ENCODE results near the gene GPBAR1.
"Not testable (repeated sequence)": the region's sequence is repeated elsewhere in the genome, so short reads cannot be mapped to it uniquely, and the experiment has no call there.

The GPBAR1 gene

GRCh38 chr2:218306184-218306920 is 45.5 kb downstream of the GPBAR1 start:
- Mint-ChIP-seq H3K27me3 (ENCODE audit: low read depth) (no peaks in the 10 kb centered on the region), H3K9me3 (no peaks in the 10 kb centered on the region), H3K36me3 (ENCODE audit: low read depth) (no peaks in the 10 kb centered on the region), H3K4me1 (peaks cover 6% of the 10 kb centered on the region), H3K27ac (peak overlapping the region in 1 of 3 experiments; percentile 67), H3K4me3 (no peak overlapping the region)
- TF ChIP-seq, protein P1, sequence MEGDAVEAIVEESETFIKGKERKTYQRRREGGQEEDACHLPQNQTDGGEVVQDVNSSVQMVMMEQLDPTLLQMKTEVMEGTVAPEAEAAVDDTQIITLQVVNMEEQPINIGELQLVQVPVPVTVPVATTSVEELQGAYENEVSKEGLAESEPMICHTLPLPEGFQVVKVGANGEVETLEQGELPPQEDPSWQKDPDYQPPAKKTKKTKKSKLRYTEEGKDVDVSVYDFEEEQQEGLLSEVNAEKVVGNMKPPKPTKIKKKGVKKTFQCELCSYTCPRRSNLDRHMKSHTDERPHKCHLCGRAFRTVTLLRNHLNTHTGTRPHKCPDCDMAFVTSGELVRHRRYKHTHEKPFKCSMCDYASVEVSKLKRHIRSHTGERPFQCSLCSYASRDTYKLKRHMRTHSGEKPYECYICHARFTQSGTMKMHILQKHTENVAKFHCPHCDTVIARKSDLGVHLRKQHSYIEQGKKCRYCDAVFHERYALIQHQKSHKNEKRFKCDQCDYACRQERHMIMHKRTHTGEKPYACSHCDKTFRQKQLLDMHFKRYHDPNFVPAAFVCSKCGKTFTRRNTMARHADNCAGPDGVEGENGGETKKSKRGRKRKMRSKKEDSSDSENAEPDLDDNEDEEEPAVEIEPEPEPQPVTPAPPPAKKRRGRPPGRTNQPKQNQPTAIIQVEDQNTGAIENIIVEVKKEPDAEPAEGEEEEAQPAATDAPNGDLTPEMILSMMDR (IDR thresholded peaks at IDR 0.05; ENCODE audit: unreplicated experiment in 3 of 3) = no peak

DNA sequence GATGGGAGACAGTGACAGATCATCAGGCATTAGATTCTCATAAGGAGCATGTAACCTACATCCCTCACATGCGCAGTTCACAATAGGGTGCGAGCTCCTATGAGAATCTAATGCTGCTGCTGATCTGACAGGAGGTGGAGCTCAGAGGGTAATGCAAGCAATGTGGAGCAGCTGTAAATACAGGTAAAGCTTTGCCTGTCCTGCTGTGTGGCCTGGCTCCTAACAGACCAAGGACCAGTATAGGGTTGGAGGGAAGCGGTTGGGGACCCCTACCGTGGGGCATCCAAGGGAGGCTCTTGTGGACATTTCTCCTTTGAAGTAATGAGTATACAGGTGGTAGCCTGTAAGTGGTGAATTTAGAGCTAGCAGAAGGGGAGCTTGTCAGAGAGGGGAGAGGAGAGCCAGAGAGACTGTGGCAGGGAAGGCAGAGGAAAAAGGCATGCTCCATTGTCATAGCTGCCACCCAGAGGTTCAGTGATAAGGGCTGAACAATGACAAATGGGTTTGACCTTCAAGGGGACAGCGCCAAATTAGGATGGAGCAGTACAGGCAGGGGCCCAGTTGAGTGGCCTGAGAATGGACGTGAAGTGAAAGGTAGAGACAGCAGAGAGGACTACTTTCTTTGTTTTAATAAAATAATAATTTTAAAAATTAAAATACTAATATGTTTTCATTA is 46.7 kb downstream of the GPBAR1 start:
- Mint-ChIP-seq H3K4me1 (peaks cover 17% of the 10 kb centered on the region), H3K4me3 (no peak overlapping the region), H3K36me3 (ENCODE audit: low read depth) (no peaks in the 10 kb centered on the region), H3K27ac (no peak overlapping the region), H3K27me3 (ENCODE audit: low read depth) (no peaks in the 10 kb centered on the region), H3K9me3 (no peaks in the 10 kb centered on the region)
- TF ChIP-seq, protein P1 (IDR thresholded peaks at IDR 0.05; ENCODE audit: unreplicated experiment in 3 of 3) = no peak

DNA sequence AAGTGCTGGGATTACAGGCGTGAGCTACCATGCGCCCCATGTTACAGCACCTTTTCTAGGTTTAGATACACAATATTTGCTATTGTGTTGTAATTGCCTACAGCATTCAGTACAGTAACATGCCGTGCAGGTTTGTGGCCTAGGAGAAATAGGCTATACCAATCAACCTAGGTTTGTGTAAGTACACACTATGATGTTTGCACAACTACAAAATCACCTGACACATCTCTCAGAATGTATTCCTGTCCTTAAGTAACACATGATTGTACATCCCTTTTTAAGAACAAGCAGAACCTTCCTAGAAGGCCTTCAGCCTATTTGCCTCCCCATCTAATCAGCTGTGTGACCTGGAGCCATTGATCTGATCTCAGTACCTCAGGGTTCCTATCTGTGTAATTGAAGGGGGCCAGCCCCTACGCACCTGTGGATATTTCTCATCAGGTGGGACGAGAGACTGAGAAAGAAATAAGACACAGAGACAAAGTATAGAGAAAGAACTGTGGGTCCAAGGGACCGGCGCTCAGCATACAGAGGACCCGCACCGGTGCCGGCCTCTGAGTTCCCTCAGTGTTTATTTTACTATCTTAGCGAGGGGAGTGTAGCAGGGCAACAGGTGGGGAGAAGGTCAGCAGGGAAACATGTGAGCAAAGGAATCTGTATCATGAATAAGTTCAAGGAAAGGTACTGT is 50.2 kb downstream of the GPBAR1 start:
- H3K27ac Mint-ChIP-seq = peak overlapping the region; percentile 96 to 99 (median 99)
- no peaks in the 10 kb centered on the region for H3K36me3 Mint-ChIP-seq (ENCODE audit: low read depth)
- peaks cover 26% of the 10 kb centered on the region for H3K4me1 Mint-ChIP-seq
- peak overlapping the region in 1 of 3 experiments; percentile 15 for H3K4me3 Mint-ChIP-seq
- TF ChIP-seq, protein P1 (IDR thresholded peaks at IDR 0.05; ENCODE audit: unreplicated experiment in 3 of 3) = no peak
- no peaks in the 10 kb centered on the region for H3K9me3 Mint-ChIP-seq
- no peaks in the 10 kb centered on the region for H3K27me3 Mint-ChIP-seq (ENCODE audit: low read depth)

GRCh38 chr2:218311541-218312266 is 50.9 kb downstream of the GPBAR1 start:
- H3K4me3 Mint-ChIP-seq = peak overlapping the region in 1 of 3 experiments; percentile 15
- peak overlapping the region; percentile 96 to 99 (median 99) for H3K27ac Mint-ChIP-seq
- not testable (repeated sequence) for H3K36me3 Mint-ChIP-seq (ENCODE audit: low read depth); H3K9me3 Mint-ChIP-seq; H3K27me3 Mint-ChIP-seq (ENCODE audit: low read depth)
- peaks cover 30% of the 10 kb centered on the region for H3K4me1 Mint-ChIP-seq

DNA sequence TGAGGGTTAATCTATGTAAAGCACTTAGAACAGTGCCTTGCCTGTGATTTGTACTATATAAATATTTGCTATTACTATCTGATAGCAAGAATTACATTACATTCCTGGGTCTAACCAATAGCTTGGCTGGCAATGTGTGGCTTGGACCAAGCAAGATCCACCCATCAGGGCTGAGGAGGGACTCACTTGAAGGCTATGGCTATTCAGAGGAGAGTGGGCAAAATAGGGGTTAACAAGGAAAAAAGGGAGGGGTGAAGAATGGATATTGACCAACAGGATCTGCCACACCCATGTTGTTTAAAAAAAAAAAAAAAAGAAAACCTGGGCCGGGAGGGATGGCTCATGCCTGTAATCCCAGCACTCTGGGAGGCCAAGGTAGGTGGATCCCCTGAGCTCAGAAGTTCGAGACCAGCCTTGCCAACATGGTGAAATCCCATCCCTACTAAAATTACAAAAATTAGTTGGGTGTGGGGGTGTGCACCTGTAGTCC is 51.5 kb downstream of the GPBAR1 start:
- TF ChIP-seq, protein P1 (IDR thresholded peaks at IDR 0.05; ENCODE audit: unreplicated experiment in 3 of 3) = no peak
- H3K4me1 Mint-ChIP-seq = peaks cover 31% of the 10 kb centered on the region
- H3K4me3 Mint-ChIP-seq = no peak overlapping the region
- H3K27ac Mint-ChIP-seq = peak overlapping the region; percentile 96 to 99 (median 99)
- no peaks in the 10 kb centered on the region for H3K27me3 Mint-ChIP-seq (ENCODE audit: low read depth)
- H3K36me3 Mint-ChIP-seq (ENCODE audit: low read depth) = no peaks in the 10 kb centered on the region
- no peaks in the 10 kb centered on the region for H3K9me3 Mint-ChIP-seq
